ENCODE results near the gene SAMD13. TPM values are rescaled to one million over a fixed set of nuclear protein-coding genes. Genes with fewer than 3 reads are reported as not detected.

SAMD13 gene
- total and polyA plus RNA-seq, 2 of the 8 experiments (the other 6 are each of a cell fraction or from before 2014, with no cell fraction given) = 0.86 to 2.3 TPM

DNA sequence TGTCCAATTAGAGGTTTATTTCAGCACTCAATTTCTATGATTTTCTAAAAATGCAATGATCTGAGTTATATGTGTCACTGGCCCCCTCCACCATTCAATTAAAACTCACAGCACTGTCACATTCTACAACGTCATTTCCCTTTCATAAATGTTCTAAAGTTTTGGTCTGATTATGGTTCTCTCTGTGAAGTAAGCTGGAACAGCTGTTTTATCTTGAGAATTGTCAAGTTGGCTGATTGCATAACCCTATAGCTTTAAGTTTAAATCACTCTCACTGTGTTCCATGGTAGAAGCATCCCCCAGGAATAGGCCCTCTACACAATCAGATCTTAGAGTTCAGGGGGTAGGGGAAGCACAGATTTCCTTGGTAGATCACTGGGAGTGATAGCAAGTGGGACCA lies 55.4 kb downstream of the SAMD13 start:
- Histone ChIP-seq H2BK20ac (ENCODE audit: low read length) (no peak overlapping the region), H2AFZ (ENCODE audit: low read length) (no peak overlapping the region), H3K14ac (ENCODE audit: insufficient read length) (no peak overlapping the region), H4K20me1 (replicated peaks in 1 of 2; ENCODE audit: control insufficient read depth in 1 of 2, insufficient read depth in 2 of 2, low read length in 2 of 2) (no peaks in the 10 kb centered on the region), H2BK12ac (ENCODE audit: low read depth, low read length) (no peak overlapping the region), H3K27ac (ENCODE audit: low read depth, low read length) (no peak overlapping the region), H3K79me2 (ENCODE audit: control insufficient read depth in 1 of 2, insufficient read depth in 2 of 2, low read length in 2 of 2) (no peaks in the 10 kb centered on the region), H2BK120ac (replicated peaks; ENCODE audit: low read depth, low read length) (no peak overlapping the region), H3K4me1 (replicated peaks in 1 of 4; ENCODE audit: control insufficient read depth in 3 of 4, insufficient read depth in 4 of 4, low read length in 3 of 4) (no peaks in the 10 kb centered on the region), H3K18ac (ENCODE audit: extremely low read depth, low read length) (no peak overlapping the region), H3K9ac (replicated peaks in 1 of 4; ENCODE audit: extremely low read depth in 1 of 4, low read depth in 3 of 4, low read length in 3 of 4) (no peak overlapping the region), H2AK5ac (ENCODE audit: low read depth, low read length) (no peak overlapping the region), H3K9me3 (ENCODE audit: insufficient read depth in 2 of 2, low read depth in 1 of 2, low read length in 1 of 2) (no peaks in the 10 kb centered on the region), H4K5ac (ENCODE audit: insufficient read length, low read depth, low read length) (no peak overlapping the region), H3K79me1 (ENCODE audit: low read depth, low read length) (no peaks in the 10 kb centered on the region), H3K4ac (replicated peaks; ENCODE audit: insufficient read length, low read depth, low read length) (no peak overlapping the region), H2BK15ac (ENCODE audit: low read length) (no peak overlapping the region), H3K56ac (replicated peaks; ENCODE audit: insufficient read length, low read depth, low read length) (no peak overlapping the region), H3K27me3 (replicated peaks in 1 of 4; ENCODE audit: control insufficient read depth in 3 of 4, extremely low read depth in 1 of 4, insufficient read depth in 3 of 4, low read length in 3 of 4) (no peaks in the 10 kb centered on the region), H3K36me3 (ENCODE audit: control insufficient read depth in 2 of 4, insufficient read depth in 4 of 4, low read length in 3 of 4) (no peaks in the 10 kb centered on the region), H2BK5ac (ENCODE audit: low read depth, low read length) (no peak overlapping the region), H3K23ac (ENCODE audit: insufficient read length) (no peak overlapping the region), H3K4me2 (ENCODE audit: insufficient read depth in 1 of 2, low read depth in 2 of 2, low read length in 2 of 2) (no peak overlapping the region), H3K23me2 (ENCODE audit: low read depth, low read length) (no peaks in the 10 kb centered on the region), H4K8ac (ENCODE audit: extremely low read depth, insufficient read depth, low read length) (no peak overlapping the region), H4K91ac (replicated peaks; ENCODE audit: insufficient read length, low read length) (no peak overlapping the region), H3K4me3 (ENCODE audit: extremely low read depth in 1 of 4, insufficient read depth in 2 of 4, low read depth in 3 of 4, low read length in 4 of 4) (no peak overlapping the region)
- ChIA-PET POLR2A (ENCODE audit: partially characterized antibody) (no interaction called here), CTCF (ENCODE audit: partially characterized antibody) (interaction anchor here (0.6 kb wide), 1 partner anchor 164 kb away, joined by 3 read pairs; no protein-coding TSS in a partner anchor)
- DNase-seq (ENCODE audit: low read depth in 1 of 2, low spot score in 2 of 2) (no peak), FAIRE-seq (no peak)
- 89% methylated on average over 1 of the region's 1 CpG; no CpG with 5 or more reads in 1 of the 2 experiments for WGBS, 2 experiments (ENCODE audit: extremely low coverage in 1 of 2, insufficient coverage in 1 of 2, insufficient read length in 1 of 2, insufficient replicate concordance in 2 of 2, low coverage in 1 of 2, low lambda C conversion rate in 2 of 2, missing lambda C conversion rate in 1 of 2)
- TF ChIP-seq SUZ12 (IDR thresholded peaks at IDR 0.05; ENCODE audit: low read length) = no peak
- TF ChIP-seq CBX5 (IDR thresholded peaks at IDR 0.05; ENCODE audit: low read depth, low read length) = no peak
- TF ChIP-seq EP300 (IDR thresholded peaks at IDR 0.05; ENCODE audit: borderline replicate concordance in 1 of 2, low read depth in 2 of 2, low read length in 2 of 2) = no peak
- TF ChIP-seq SRF (IDR thresholded peaks at IDR 0.05; ENCODE audit: low read depth, low read length) = no peak
- TF ChIP-seq, protein P1, sequence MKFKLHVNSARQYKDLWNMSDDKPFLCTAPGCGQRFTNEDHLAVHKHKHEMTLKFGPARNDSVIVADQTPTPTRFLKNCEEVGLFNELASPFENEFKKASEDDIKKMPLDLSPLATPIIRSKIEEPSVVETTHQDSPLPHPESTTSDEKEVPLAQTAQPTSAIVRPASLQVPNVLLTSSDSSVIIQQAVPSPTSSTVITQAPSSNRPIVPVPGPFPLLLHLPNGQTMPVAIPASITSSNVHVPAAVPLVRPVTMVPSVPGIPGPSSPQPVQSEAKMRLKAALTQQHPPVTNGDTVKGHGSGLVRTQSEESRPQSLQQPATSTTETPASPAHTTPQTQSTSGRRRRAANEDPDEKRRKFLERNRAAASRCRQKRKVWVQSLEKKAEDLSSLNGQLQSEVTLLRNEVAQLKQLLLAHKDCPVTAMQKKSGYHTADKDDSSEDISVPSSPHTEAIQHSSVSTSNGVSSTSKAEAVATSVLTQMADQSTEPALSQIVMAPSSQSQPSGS (IDR thresholded peaks at IDR 0.05; ENCODE audit: low read length) = no peak
- TF ChIP-seq KDM5A (IDR thresholded peaks at IDR 0.05; ENCODE audit: low read length) = no peak
- no peak for TF ChIP-seq RXRA (IDR thresholded peaks at IDR 0.05; ENCODE audit: insufficient read depth, low read depth, low read length)
- TF ChIP-seq NANOG (IDR thresholded peaks at IDR 0.05; ENCODE audit: insufficient read depth, low read depth, low read length, poor library complexity, severe bottlenecking) = no peak
- no peak for TF ChIP-seq CHD1 (IDR thresholded peaks at IDR 0.05; ENCODE audit: low read depth, low read length)
- TF ChIP-seq BACH1 (IDR thresholded peaks at IDR 0.05; ENCODE audit: low read length) = no peak
- no peak for TF ChIP-seq EGR1 (IDR thresholded peaks at IDR 0.05; ENCODE audit: borderline replicate concordance, low read depth, low read length)
- no peak for TF ChIP-seq HDAC6 (IDR thresholded peaks at IDR 0.05; ENCODE audit: low read depth, low read length)
- TF ChIP-seq ASH2L (IDR thresholded peaks at IDR 0.05; ENCODE audit: low read length) = no peak
